Inflammatory macrophage treated with lipopolysaccharide for 4 hours (primary cell): ENCODE data around the gene TRDN.
"Not testable (repeated sequence)": the region's sequence is repeated elsewhere in the genome, so short reads cannot be mapped to it uniquely, and the experiment has no call there.

Source experiments
- DNase-seq: peaks from one replicate; pipeline ENCODE4 v3.0.0-alpha.2; 2020

Gene TRDN

GRCh38 chr6:123632641-123633040 is 4.1 kb downstream of the TRDN start:
- DNase-seq: no peak

- no peak for DNase-seq
Measured at GRCh38 chr6:123629258-123629941, 7.3 kb downstream of the TRDN start.

- no peak for DNase-seq
Measured at GRCh38 chr6:123625696-123626095, 11.1 kb downstream of the TRDN start.

- no peak for DNase-seq
Measured at GRCh38 chr6:123622780-123623179, 14.0 kb downstream of the TRDN start.

- DNase-seq: no peak
Measured at GRCh38 chr6:123619156-123619555, 17.6 kb downstream of the TRDN start.

GRCh38 chr6:123616942-123617341 is 19.8 kb downstream of the TRDN start:
- no peak for DNase-seq

- DNase-seq: no peak
Measured at GRCh38 chr6:123616016-123616415, 20.7 kb downstream of the TRDN start.

GRCh38 chr6:123610779-123611178 is 26.0 kb downstream of the TRDN start:
- DNase-seq: no peak

GRCh38 chr6:123604067-123604466 is 32.7 kb downstream of the TRDN start:
- DNase-seq: no peak

GRCh38 chr6:123598011-123598410 is 38.7 kb downstream of the TRDN start:
- no peak for DNase-seq

GRCh38 chr6:123594776-123595175 is 42.0 kb downstream of the TRDN start:
- DNase-seq: no peak

- no peak for DNase-seq
Measured at GRCh38 chr6:123592426-123592825, 44.3 kb downstream of the TRDN start.

GRCh38 chr6:123589973-123590372 is 46.8 kb downstream of the TRDN start:
- DNase-seq: no peak

- DNase-seq: no peak
Measured at GRCh38 chr6:123589317-123589716, 47.4 kb downstream of the TRDN start.

GRCh38 chr6:123588546-123588895 is 48.2 kb downstream of the TRDN start:
- DNase-seq: no peak

GRCh38 chr6:123587838-123588545 is 48.8 kb downstream of the TRDN start:
- DNase-seq: no peak

- not testable (repeated sequence) for DNase-seq
Measured at GRCh38 chr6:123587407-123587806, 49.3 kb downstream of the TRDN start.

GRCh38 chr6:123580331-123580730 is 56.4 kb downstream of the TRDN start:
- DNase-seq: no peak

GRCh38 chr6:123575188-123575587 is 61.6 kb downstream of the TRDN start:
- no peak for DNase-seq

- DNase-seq: no peak
Measured at GRCh38 chr6:123570813-123571684, 65.7 kb downstream of the TRDN start.

GRCh38 chr6:123569575-123569974 is 67.2 kb downstream of the TRDN start:
- DNase-seq: no peak

- DNase-seq: no peak
Measured at GRCh38 chr6:123565529-123565928, 71.2 kb downstream of the TRDN start.

- no peak for DNase-seq
Measured at GRCh38 chr6:123564361-123564760, 72.4 kb downstream of the TRDN start.

- DNase-seq: no peak
Measured at GRCh38 chr6:123562677-123563076, 74.1 kb downstream of the TRDN start.
